Activated CD8-positive, alpha-beta memory T cell treated with anti-CD3 and anti-CD28 coated beads for 4 hours (primary cell): ENCODE data around the gene HSH2D.
"Not testable (repeated sequence)": the region's sequence is repeated elsewhere in the genome, so short reads cannot be mapped to it uniquely, and the experiment has no call there.

Source experiments
- DNase-seq, 2 donors: peaks; one replicate each; pipeline ENCODE4 v3.0.0-alpha.2; 2020; ENCODE audit warnings: low read depth in 2 of 2

The HSH2D gene

GRCh38 chr19:16119075-16119857 lies 24.2 kb upstream of the HSH2D start:
- not testable (repeated sequence) for DNase-seq

- DNase-seq, result no peak
These were observed 22.3 kb upstream of the HSH2D start for GRCh38 chr19:16121141-16121540.

GRCh38 chr19:16121967-16122366 lies 21.5 kb upstream of the HSH2D start:
- DNase-seq, result no peak

DNA sequence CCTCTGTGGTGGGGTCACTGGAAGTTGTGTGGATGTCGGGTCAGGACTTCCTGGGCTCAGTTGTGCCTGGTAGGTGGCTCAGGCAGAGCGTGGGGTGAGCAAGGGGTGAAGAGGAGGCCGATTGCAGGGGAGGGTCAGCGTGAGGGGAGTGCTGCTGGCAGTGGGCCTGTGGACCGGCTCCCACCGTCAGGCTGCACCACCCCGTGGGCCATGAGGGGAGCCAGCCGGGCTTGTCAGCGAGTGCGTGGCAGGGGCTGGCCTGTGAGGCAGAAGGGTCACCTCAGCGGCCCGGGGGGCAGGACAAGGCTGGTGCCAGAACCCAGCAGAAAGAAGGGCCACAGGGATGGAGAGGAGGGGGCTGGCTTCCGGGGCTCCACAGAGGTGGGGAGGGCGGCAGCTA lies 18.5 kb upstream of the HSH2D start:
- no peak for DNase-seq

- DNase-seq, result no peak
These were observed 17.6 kb upstream of the HSH2D start for GRCh38 chr19:16125737-16126495.

DNA sequence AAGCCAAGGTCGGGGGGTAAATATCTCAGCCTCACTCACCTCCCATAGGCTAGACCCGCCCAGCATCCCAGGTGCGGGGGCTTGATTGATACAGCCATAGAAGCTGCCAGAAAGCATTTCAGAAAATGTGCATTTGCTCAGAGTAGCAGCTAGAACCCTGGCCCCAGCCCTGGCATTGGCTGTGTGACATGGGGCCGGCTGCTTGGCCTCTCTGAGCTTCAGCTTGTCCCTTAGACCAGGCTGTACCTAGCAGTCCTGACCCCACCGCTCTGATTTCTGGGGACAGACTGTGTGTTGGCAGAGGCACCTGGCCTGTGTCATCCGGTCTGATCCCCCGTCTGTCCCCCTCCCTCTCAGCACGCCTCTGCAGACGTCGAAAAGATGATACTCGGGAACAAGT lies 16.4 kb upstream of the HSH2D start:
- no peak for DNase-seq

- DNase-seq, result no peak
These were observed 15.6 kb upstream of the HSH2D start for GRCh38 chr19:16127776-16128371.

DNA sequence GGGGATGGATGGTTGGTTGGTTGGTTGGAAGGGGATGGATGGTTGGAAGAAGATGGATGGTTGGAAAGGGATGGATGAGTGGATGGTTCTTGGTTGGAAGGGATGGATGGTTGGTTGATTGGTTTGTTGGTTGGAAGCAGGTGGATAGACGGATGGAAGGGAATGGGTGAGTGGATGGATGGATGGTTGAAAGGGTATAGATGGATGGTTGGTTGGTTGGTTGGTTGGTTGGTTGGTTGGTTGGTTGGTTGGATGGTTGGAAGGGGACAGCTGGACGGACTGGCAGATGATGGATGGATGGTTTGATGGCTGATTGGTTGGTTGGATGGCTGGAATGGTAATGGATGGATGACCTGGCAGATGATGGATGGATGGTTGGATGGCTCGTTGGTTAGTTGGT lies 11.8 kb upstream of the HSH2D start:
- DNase-seq, result no peak

DNA sequence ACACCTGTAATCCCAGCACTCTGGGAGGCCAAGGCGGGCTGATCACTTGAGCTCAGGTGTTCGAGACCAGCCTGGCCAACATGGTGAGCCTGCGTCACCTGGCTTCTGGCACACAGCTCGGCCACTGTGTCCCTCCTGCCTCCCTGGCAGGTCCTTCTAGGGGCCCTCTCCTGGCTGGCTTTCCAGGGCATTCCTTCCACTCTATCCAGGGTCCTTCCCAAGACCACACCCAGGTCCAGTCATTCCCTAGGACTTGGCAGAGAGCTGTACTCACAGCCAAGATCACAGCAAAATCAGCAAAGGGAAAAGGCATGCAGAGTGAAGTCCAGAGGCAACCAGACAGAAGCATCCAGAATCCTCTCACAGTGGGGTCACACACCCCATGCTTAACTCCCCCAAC lies 9.7 kb upstream of the HSH2D start:
- DNase-seq, result no peak

- no peak for DNase-seq
These were observed 9.0 kb upstream of the HSH2D start for GRCh38 chr19:16134510-16134909.

GRCh38 chr19:16135430-16136127 lies 7.9 kb upstream of the HSH2D start:
- DNase-seq, result no peak

- no peak for DNase-seq
These were observed 7.1 kb upstream of the HSH2D start for GRCh38 chr19:16136185-16136999.

DNA sequence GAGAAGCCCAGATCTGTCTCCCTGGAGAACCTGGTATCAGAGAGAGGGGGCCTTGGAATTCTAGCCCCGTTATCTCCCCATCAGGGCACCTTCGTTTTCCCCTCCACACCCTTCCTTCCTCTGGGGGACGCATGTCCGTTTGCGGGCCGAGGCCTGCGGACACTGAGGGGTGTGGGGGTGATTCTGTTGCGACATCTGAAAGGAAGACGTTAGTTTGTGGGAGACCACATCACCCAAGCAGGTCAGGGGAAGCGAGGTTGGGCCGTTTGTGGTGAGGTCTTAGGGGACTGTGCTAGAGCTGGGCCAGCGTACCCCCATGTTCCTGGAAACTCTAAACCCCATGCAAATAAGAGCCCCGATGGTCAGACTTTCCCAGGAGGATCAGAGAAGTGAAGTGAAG lies 3.7 kb upstream of the HSH2D start:
- DNase-seq, result no peak

DNA sequence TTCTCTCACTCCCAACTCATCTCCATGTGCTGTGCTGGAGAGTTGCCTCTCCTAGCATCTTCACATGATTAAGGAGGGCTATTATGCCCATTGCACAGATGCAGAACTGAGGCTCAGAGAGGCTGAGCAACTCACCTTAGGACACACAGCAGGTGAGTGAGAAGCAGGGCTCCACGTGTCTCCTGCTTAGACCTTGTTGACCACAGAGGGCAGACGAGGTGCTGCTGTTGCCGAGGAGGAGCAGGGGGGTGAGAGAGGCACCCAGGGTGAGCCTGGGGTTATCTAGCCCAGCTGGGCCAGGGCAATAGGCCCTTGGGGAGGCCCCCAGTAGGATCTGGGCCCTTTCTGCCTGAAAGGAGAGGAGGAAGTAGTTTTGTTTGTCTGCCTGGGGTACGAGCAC lies 2.4 kb upstream of the HSH2D start:
- DNase-seq, result no peak

GRCh38 chr19:16142032-16142580 lies 1.4 kb upstream of the HSH2D start:
- no peak for DNase-seq

DNA sequence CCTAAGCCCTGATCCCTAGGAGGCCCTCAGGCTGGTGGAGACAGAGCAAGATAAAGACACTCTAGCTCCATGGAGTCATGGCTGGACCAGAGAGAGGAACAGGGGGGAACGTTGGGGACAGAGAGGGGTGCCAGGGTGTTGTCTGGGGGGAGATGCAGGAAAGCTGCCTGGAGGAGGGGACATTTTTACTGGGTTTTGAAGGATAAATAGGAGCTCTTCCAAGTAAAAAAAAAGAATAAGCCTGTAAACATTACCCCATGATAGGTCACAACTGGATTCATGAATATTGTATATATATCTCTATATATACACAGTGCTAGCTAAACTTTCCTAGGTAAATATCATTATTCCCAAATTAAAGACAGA lies 714 bp downstream of the HSH2D start:
- no peak for DNase-seq

- DNase-seq, result no peak
These were observed 2.6 kb downstream of the HSH2D start for GRCh38 chr19:16146112-16146511.

- no peak for DNase-seq
These were observed 5.2 kb downstream of the HSH2D start for GRCh38 chr19:16148443-16149229.

- no peak for DNase-seq
These were observed 10.3 kb downstream of the HSH2D start for GRCh38 chr19:16153582-16154336.

GRCh38 chr19:16154557-16154956 lies 11.1 kb downstream of the HSH2D start:
- DNase-seq, result no peak
